ENCODE results near the gene PIK3R1.

GRCh38 chr5:68277431-68277830 lies 61.9 kb downstream of the PIK3R1 start:
- no peak for TF ChIP-seq CTCF (IDR thresholded peaks at IDR 0.05; ENCODE audit: low read depth, low read length, poor library complexity, severe bottlenecking)
- no peak for TF ChIP-seq EZH2phosphoT487 (IDR thresholded peaks at IDR 0.05; ENCODE audit: borderline replicate concordance, low read length)
